Endometrial microvascular endothelial cells (primary cell): Measurements from ENCODE around the gene MOV10L1. TPM values are rescaled to one million over a fixed set of nuclear protein-coding genes. Genes with fewer than 3 reads are reported as not detected.
"Not testable (repeated sequence)": the region's sequence is repeated elsewhere in the genome, so short reads cannot be mapped to it uniquely, and the experiment has no call there.

Experiments
- in situ Hi-C: cut with HindIII; loops from 2 replicates; pipeline ENCODE4 v1.10.0; 2017; ENCODE audit warnings: low sequenced_read_pairs, low pct_unique_long_range_greater_than_20kb; ENCODE audit errors: inconsistent ontology term
- total RNA-seq: library from RNA; depleted of rRNA; stranded (reverse); fragments of >200 nt; gene quantifications from one replicate; pipeline ENCODE4 v1.2.3, GENCODE V29; 2015; ENCODE audit errors: inconsistent ontology term

Gene MOV10L1
- total RNA-seq, 1 donor from 2014 or later = 6.1 TPM

DNA sequence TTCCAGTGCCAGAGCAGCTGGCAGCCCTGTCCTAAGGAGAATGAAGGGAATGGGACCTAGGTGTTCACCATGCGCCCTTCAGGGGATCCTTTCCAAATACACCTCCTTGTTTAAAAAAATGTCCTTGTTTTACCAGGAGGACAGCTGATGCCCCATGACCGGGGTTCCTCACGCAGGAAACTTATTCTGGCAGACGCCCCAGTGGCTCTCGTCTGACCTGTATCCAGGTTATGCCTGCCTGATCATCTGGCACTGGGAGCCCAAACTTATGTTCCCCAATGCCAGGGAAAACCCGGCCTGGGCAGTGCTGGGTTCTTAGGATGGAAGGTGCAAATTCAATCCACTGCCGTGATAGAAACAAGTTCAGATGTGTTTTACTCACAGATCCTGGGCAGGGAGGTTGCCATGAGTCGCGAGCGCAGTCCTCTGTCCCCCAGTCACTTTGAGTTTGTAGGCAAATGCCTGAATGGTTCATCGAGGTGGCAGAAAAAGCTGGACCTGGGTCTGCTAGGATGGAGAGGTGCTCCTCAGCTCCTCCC, 31.5 kb downstream of the MOV10L1 start:
- in situ Hi-C loops = no loop called here

DNA sequence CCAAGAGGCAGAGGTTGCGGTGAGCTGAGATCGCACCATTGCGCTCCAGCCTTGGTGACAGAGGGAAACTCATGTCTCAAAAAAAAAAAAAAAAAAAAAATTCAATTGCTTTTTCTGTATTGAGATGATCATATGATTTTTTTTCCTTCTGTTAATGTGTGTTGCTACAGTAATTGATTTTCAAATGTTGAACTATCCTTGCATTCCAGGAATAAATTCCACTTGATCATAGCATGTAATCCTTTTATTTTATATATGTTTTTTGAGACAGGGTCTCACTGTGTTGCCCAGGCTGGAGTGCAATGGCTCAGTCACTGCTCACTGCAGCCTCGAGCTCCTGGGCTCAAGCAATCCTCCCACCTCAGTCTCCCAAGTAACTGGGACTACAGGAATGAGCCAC, 33.3 kb downstream of the MOV10L1 start:
- in situ Hi-C loops = no loop called here

DNA sequence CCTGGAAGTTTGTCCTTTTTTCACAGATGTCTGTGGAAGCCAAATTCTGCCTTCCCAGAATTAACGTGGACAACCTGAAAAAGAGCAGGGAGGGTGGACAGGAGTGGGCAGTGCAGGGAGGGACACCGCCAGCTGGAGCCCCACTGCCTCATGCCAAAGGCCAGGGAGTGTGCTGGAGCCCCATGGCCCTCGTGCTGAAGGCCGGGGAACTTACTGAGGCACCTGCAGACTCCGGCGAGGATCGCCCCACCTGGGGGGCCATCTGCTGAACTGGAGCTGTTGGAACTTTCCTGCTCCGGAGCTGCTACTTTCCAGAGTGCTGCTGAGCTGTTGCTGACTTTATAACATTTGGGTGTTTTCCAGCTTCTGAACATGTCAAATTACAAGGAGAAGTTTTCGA, 35.2 kb downstream of the MOV10L1 start:
- in situ Hi-C loops = no loop called here

DNA sequence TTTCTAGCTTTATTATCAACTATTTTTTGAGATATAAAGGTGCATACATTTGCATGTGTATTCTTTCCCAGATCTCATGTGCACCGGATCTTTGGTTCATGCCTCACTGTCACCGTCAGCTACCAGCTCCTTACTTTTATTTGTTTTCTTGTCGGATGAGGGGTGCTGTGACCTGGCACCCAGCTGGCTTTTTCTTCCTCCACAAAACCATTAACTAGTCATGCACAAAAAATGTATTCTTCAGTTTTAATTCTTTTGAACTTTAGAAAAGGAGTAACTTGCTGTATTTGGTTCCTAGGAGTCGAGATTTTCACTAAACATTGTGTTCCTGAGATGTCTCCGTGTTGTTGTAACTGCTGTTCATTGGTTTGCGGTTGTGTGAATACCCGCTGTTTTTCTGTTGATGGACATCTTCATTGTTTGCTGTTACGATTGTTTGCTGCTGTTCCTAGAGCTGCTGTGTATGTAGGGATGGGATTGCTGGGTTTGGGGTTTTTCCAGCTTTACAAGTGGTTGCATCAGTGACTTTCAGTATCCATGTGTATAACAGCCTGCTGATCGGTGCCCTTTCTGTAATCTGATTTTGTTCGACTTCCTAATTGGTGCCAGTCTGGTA, 39.4 kb downstream of the MOV10L1 start:
- in situ Hi-C loops = no loop called here

DNA sequence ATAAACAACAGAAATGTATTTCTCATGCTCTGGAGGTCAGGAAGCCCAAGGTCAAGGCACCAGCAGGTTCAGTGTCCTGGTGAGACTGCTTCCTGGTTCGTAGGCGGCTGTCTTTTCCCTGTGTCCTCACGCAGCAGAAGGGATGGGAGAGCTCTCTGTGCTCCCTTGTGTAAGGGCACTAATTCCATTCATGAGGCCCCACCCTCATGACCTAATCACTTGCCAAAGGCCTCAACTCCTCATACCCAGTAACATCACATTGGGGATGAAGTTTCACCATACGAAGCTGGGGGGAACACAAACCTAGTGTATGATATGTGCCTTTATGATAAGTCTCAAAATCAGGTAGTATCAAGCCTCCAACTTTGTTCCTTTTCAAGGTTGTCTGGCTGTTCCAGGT, 42.1 kb downstream of the MOV10L1 start:
- in situ Hi-C loops = no loop called here

DNA sequence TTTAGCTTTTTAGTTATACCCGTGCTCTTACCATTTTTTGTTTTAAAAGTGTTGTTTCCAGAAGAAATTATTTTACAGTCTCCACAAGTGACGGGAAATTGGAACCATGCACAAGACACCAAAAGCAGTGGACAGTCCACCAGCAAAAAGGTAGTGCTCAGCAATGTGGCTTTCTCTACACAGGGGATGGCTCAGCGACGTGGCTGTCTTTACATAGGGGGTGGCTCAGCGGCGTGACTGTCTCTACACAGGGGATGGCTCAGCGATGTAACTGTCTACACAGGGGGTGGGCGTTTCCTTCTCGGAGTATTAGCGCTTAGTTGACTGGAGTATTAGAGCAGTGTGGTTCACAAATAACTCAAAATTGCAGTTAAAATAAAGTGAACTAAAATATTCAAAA, 44.7 kb downstream of the MOV10L1 start:
- in situ Hi-C loops = no loop called here

DNA sequence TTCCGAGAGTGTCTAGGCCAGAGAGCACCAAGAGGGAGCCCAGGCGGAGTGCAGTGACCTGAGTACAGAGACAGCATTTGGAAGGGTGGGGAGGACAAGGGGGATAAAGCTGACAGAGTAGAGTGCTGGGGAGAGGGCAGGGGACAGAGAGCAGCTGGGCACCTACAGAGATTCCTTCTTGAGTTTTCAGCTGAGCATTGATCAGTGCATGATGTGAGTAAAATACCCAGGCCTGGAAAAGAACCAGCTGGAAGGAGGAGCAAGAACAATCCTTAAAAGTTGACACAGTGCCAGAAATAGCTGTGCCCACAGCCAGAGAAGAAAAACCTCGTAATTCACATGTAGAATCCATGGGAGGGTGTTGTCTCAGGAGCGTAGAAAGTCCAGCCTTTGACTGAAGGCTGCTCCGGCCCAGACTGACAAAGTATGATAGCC, 46.8 kb downstream of the MOV10L1 start:
- in situ Hi-C loops = no loop called here

DNA sequence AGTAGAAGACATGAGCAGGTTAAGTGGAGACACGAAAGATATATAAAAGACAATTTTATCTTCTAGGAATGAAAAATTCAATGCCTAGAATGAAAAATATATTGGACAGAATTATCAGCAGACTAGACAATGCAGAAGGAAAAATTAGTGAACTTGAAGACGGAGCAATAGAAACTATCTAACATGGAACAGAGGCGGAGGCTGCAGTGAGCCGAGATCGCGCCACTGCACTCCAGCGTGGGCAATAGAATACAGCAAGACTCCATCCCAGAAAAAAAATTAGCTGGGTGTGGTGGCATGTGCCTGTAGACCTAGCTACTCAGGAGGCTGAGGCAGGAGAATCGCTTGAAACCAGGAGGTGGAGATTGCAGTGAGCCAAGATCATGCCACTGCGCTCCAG, 47.5 kb downstream of the MOV10L1 start:
- in situ Hi-C loops = not testable (repeated sequence)

DNA sequence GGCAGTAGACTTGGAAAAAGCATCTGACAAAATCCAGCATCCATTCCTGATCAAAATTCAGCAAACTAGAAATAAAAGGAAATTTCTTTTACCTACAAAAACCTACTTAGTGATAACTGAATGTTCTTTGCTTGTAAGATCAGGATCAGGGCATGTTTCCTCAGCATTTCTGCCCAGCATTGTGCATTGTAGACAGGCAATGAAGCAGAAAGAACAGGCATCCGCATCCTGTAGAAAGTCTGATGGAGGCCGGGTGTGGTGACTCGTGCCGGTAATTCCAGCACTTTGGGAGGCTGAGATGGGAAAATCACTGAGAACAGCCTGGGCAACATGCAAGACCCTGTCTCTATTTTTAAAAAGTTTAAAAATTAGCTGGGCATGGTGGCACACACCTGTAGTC, 48.2 kb downstream of the MOV10L1 start:
- in situ Hi-C loops = no loop called here

DNA sequence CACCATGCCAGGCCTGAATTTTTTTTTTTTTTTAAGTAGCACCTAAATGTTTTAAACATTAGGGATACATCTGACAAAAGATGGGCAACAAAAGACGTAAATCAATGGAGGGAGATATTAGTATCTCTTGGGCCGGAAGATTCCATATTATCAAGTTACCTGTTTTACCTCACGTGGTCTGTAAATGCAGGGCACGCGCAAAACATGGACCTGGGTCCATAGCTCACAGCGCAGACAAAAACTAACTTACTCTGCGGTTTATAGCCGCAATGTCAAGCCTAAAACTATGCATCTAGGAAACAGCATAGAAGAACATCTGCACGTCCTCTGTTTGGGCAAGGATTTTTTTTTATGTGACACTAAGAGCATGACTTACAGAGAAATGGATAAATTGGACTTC, 49.2 kb downstream of the MOV10L1 start:
- in situ Hi-C loops = no loop called here

DNA sequence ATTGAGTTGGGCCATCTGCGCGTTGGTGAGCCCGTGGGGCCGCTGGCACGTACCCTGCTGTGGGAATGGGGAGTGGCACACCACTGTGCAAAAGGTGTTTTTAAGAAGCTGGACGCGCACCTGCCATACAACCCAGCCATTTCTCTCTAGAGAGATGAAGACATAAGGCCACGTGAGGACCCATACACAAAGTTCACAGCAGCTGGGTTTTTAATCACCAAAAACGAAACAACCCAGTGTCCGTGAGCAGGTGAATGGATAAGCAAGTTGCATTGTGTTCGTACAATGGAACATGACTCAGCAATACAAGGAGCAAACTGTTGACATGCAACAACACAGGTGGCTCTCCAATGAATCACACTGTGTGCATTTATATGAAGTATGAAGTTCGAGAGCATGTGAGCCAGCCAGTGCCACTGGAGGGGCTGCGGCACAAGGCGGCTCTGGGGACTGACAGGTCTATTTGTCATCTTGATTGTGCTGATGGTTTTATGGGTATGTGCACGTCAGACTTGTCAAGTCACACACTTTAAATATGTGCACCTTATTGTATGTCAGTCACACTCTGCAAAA, 50.1 kb downstream of the MOV10L1 start:
- in situ Hi-C loops = no loop called here

DNA sequence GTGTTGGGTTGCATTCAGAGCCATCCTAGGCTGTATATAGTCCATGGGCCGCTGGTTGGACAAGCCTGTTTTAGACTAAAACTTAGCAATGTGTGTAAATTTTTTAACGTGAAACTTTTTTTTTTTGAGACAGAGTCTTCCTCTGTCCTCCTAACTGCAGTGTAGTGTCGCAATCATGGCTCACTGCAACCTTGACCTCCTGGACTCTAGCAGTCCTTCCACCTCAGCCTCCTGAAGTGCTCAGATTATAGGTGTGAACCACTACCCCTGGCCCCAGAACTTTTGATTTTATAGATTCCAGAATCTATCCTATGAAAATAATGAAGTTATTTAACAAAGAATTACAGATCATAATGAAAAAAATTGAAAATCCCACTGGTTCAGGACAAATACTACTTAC, 50.8 kb downstream of the MOV10L1 start:
- in situ Hi-C loops = no loop called here

DNA sequence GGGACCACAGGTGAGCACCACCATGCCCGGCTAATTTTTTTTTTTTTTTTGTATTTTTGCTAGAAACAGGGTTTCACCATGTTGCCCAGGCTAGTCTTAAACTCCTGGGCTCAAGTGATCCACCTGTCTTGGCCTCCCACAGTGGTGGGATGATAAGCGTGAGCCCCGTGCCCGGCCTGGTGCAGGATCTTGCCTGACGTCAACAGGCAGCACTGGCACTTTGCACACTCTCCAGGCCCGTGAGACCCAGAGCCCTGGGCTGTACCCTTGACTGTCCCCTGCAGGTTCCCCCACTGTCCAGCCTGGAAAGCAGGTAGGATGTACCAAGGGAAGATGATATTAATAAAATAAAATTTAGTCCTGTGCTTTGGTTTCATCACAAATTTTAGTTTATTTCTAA, 51.7 kb downstream of the MOV10L1 start:
- in situ Hi-C loops = no loop called here

DNA sequence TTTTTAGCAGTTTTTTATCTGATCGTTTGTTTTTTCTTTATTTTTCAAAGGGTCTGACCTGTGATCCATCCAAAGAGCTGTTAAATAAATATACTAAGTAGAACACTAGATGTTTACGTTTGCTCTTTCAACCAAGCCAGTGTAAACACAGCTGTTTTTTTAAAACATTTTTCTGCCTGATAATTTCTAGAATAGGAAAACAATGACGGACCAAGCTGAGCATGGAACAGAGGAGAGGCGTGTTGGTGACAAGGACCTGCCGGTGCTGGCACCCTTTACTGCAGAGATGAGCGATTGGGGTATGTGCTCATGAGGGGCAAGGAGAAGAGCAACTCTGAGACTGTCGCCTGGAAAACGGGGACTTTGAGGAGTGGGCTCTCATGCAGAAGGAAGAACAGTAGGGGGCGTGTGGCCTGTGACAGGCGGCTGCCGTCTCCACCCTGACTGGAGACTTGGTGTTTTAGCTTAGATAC, 52.1 kb downstream of the MOV10L1 start:
- in situ Hi-C loops = no loop called here

DNA sequence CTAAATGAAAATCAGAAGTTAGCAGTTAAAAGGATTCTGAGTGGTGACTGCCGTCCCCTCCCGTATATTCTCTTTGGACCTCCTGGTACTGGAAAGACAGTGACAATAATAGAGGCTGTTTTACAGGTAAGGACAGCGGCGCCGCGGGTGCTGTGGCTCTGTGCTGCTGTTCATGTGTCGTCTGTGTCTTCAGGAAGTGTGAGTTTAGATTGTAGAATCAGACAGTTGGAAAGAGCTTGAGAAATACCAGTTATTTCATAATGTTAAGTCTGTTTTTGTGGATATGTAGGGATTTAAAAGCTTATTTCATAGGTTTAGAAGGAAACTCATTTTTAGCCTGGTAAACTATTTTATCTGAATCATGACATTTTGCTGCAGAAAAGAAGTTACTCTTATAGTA, 53.3 kb downstream of the MOV10L1 start:
- in situ Hi-C loops = no loop called here

DNA sequence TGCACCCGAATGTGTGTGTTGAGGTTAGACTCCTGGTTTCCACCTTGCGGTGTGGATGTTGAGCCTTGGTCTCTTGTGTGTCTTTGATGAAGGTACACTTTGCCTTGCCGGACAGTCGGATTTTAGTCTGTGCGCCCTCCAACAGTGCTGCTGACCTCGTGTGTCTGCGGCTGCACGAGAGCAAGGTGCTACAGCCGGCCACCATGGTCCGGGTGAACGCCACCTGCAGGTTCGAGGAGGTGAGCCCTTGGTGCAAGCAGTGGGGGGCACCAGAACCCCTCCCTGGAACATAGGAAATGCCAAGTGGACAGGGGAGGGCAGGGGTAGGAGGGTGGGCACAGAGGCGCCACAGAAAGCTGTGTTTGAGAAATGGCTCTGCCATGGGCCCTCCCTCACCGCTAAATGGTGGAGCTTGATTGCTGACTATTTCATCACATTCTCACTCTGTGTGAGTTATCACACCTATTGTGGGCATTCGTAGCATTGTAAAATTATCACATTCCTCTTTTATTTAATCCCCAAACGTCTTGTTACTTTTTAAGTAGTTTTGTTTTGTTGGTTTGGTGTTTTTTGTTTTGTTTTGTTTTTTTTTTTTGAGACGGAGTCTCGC, 54.3 kb downstream of the MOV10L1 start:
- in situ Hi-C loops = no loop called here

DNA sequence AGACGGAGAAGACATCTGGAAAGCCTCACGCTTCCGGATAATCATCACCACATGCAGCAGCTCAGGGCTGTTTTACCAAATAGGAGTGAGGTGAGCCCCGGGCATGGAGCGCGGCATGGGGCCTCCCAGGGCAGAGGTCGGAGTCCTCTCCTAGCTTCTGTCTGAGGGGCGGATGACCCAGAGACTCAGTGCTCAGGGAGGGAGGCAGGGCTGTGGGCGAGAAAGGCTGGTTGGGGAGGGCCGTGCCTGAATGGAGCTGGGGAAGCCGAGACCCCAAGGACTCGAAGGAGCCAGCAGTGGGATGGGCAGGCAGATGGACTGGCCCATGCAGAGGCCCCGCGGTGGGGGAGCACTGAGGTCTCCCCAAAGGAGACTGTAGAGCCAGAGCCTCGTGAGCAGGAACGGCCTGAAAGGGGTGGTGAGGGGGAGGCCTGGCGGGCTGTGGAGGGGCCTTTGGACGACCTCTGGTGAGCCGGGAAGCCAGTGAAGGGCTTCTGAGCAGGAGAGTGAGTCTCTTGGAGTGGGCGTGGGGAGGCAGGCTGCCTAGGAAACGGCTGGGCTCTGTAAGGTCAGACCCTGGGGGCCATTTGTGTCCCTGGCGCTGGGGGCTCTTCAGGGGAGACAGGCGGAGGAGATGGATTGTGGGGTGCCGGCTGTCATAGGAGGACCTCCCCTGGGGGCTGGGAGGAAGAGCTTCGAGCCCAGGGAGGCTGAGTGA, 56.1 kb downstream of the MOV10L1 start:
- in situ Hi-C loops = no loop called here

DNA sequence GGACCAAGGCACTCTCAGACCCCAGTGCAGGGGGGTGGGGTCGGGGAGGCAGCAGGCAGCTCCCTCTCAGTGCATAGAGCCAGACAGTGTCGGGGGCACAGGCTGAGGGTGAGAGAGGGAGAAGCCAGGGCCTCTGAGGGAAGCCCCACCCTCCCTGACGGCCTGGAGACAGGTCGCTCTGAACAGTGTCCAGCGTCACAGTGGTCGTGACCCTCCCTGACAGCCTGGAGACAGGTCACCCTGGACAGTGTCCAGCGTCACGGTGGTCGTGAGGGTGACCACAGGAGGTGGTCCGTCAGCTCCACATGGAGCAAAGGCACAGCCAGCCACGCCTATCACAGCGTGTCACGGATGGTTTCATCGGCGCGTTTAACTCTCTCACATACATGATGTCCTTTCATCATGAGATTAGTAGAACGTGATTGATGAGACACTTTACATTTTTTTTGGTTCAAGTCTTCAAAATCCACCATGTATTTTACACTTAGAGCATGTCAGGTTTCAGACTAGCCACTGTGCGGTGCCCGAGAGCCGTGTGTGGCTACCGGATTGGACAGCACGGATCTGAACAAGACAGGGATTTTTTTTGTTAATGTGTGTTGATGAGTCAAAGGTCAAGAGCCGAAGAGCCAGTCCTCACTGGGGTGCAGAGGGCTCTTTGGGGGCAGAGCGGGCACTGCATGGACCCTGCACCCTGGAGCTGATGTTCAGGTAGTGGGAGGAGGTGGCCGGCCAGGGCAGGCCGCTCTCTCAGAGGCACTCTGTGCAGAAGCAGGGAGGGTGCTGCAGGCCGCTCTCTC, 56.8 kb downstream of the MOV10L1 start:
- in situ Hi-C loops = no loop called here
